PC-9 (cell line): ENCODE data around the gene RPS15. TPM values are rescaled to one million over a fixed set of nuclear protein-coding genes. Genes with fewer than 3 reads are reported as not detected.
A peak's percentile ranks its signal among the peaks of the same experiment; 100 is the strongest.

Experiments used
- BruUV-seq: library from RNA; stranded (reverse); fragments of 400-500 nt; replicated peaks from 2 replicates; lab custom pipeline; 2021; lab: Mats Ljungman, UMichigan
- CTCF ChIA-PET: fragments of 300-600 bp; sonication (Branson Sonifier 250); formaldehyde crosslinking; loops from one replicate; lab custom pipeline; 2022; ENCODE audit warnings: antibody characterized with exemption; lab: Charles Lee
- POLR2A ChIA-PET: fragments of 300-600 bp; sonication (Branson Sonifier 250); formaldehyde crosslinking; loops from one replicate; lab custom pipeline; 2022; ENCODE audit warnings: antibody characterized with exemption; ENCODE audit not compliant: unreplicated experiment; lab: Charles Lee
- DNase-seq, 2 experiments: peaks; one replicate each; pipeline versions ENCODE4 v3.0.0 to v3.0.0-alpha.2; 2015 to 2022; ENCODE audit warnings: mixed read lengths in 1 of 2
- H2AFZ ChIP-seq: fragments of 200-600 bp; sonication (generic); 2 replicates; pipeline ENCODE4 v1.8.1; 2017; ENCODE audit warnings: antibody characterized with exemption
- H3F3A ChIP-seq: fragments of 200-600 bp; sonication (generic); 2 replicates; pipeline ENCODE4 v1.8.1; 2017; ENCODE audit warnings: antibody characterized with exemption, mild to moderate bottlenecking, low read depth; ENCODE audit not compliant: insufficient read depth
- H3K27ac ChIP-seq: fragments of 200-600 bp; sonication (generic); 2 replicates; pipeline ENCODE4 v1.6.1; 2016; ENCODE audit warnings: mixed run types
- H3K27me3 ChIP-seq: fragments of 200-600 bp; sonication (generic); 2 replicates; pipeline ENCODE4 v1.6.1; 2016; ENCODE audit warnings: low read depth, mixed run types; ENCODE audit not compliant: insufficient read depth
- H3K36me3 ChIP-seq: fragments of 200-600 bp; sonication (generic); 2 replicates; pipeline ENCODE4 v1.6.1; 2016; ENCODE audit warnings: low read depth, mixed run types
- H3K4me1 ChIP-seq: fragments of 200-600 bp; sonication (generic); replicated peaks from 2 replicates; pipeline ENCODE4 v1.6.1; 2016; ENCODE audit warnings: mixed run types; ENCODE audit not compliant: insufficient read depth
- H3K4me2 ChIP-seq: fragments of 200-600 bp; sonication (generic); 2 replicates; pipeline ENCODE4 v1.6.1; 2017; ENCODE audit warnings: mixed run types
- H3K4me3 ChIP-seq: fragments of 200-600 bp; sonication (generic); 2 replicates; pipeline ENCODE4 v1.6.1; 2016; ENCODE audit warnings: mixed run types
- H3K79me2 ChIP-seq: fragments of 200-600 bp; sonication (generic); 2 replicates; pipeline ENCODE4 v1.6.1; 2017; ENCODE audit warnings: low read depth, mixed run types
- H3K9me2 ChIP-seq: fragments of 200-600 bp; sonication (generic); 2 replicates; pipeline ENCODE4 v1.8.1; 2017; ENCODE audit warnings: mild to moderate bottlenecking; ENCODE audit not compliant: insufficient read depth
- H3K9me3 ChIP-seq: fragments of 200-600 bp; sonication (generic); 2 replicates; pipeline ENCODE4 v1.8.1; 2016; ENCODE audit warnings: low read depth; ENCODE audit not compliant: insufficient read depth
- H4K20me1 ChIP-seq: fragments of 200-600 bp; sonication (generic); 2 replicates; pipeline ENCODE4 v1.8.1; 2017; ENCODE audit not compliant: insufficient read depth
- EZH2 ChIP-seq: fragments of 200-600 bp; sonication (generic); IDR thresholded peaks from 2 replicates; pipeline ENCODE4 v1.8.0; 2017; ENCODE audit warnings: antibody characterized with exemption, low read depth
- intact Hi-C: fragments of 100-400 bp; cut with micrococcal nuclease; formaldehyde crosslinking; loops from one replicate; pipeline ENCODE4 v1.10.0; 2022; ENCODE audit not compliant: unreplicated experiment
- total RNA-seq: library from RNA; stranded (reverse); gene quantifications from 2 replicates; pipeline ENCODE4 v1.2.3, GENCODE V29; 2021
- TF ChIP-seq, protein P1 (sequence below): fragments of 200-600 bp; sonication (generic); conservative IDR thresholded peaks from 2 replicates; pipeline ENCODE4 v1.6.1; 2017; ENCODE audit warnings: mixed run types, antibody characterized with exemption, mild to moderate bottlenecking, moderate library complexity

The RPS15 gene
- total RNA-seq, 1 experiment from 2014 or later, result 967 TPM

DNA sequence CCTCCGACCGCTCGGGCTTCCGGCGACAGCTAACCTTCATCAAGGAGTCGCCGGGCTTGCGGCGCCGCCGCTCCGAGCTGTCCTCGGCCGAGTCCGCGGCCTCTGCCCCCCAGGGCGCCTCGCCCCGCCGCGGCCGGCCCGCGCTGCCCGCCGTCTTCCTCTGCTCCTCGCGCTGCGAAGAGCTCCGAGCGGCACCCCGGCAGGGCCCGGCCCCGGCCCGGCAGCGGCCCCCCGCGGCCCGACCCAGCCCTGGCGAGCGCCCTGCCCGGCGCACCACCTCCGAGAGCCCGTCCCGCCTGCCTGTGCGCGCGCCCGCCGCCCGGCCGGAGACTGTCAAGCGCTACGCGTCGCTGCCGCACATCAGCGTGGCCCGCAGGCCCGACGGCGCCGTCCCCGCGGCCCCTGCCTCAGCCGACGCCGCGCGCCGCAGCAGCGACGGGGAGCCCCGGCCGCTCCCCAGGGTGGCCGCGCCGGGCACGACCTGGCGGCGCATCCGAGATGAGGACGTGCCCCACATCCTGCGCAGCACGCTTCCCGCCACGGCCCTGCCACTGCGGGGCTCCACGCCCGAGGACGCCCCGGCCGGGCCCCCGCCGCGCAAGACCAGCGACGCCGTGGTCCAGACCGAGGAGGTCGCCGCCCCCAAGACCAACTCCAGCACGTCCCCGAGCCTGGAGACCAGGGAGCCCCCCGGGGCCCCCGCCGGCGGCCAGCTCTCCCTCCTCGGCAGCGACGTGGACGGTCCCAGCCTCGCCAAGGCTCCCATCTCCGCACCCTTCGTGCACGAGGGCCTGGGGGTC, 31.3 kb downstream of the RPS15 start:
- no TSS peak for BruUV-seq
- ChIA-PET CTCF (no interaction called here), POLR2A (no interaction called here)
- Histone ChIP-seq H3K9me2 (no peaks in the 10 kb centered on the region), H3F3A (no peaks in the 10 kb centered on the region), H3K4me2 (peak overlapping the region; percentile 55; the same call in 1 of the 2 replicates), H4K20me1 (no peaks in the 10 kb centered on the region; the same call in none of the 2 replicates), H3K4me1 (no peaks in the 10 kb centered on the region), H3K79me2 (no peaks in the 10 kb centered on the region), H3K9me3 (no peaks in the 10 kb centered on the region), H3K4me3 (no peak overlapping the region), H3K27me3 (no peaks in the 10 kb centered on the region), H3K36me3 (no peaks in the 10 kb centered on the region), H3K27ac (no peak overlapping the region), H2AFZ (no peak overlapping the region)
- TF ChIP-seq EZH2, result no peak
- TF ChIP-seq, protein P1, sequence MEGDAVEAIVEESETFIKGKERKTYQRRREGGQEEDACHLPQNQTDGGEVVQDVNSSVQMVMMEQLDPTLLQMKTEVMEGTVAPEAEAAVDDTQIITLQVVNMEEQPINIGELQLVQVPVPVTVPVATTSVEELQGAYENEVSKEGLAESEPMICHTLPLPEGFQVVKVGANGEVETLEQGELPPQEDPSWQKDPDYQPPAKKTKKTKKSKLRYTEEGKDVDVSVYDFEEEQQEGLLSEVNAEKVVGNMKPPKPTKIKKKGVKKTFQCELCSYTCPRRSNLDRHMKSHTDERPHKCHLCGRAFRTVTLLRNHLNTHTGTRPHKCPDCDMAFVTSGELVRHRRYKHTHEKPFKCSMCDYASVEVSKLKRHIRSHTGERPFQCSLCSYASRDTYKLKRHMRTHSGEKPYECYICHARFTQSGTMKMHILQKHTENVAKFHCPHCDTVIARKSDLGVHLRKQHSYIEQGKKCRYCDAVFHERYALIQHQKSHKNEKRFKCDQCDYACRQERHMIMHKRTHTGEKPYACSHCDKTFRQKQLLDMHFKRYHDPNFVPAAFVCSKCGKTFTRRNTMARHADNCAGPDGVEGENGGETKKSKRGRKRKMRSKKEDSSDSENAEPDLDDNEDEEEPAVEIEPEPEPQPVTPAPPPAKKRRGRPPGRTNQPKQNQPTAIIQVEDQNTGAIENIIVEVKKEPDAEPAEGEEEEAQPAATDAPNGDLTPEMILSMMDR, result no peak
- intact Hi-C loops, result no loop called here
- DNase-seq, result no peak

DNA sequence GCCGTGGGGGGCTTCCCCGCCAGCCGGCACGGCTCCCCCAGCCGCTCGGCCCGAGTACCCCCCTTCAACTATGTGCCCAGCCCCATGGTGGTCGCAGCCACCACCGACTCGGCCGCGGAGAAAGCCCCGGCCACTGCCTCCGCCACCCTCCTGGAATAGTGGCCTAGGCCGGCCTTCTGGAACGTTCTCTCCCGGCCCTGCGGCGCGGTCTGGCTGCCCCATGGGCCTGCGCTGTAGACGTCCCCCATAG, 31.8 kb downstream of the RPS15 start:
- Histone ChIP-seq H3K4me1 (no peaks in the 10 kb centered on the region), H3K9me2 (no peaks in the 10 kb centered on the region), H3K79me2 (no peaks in the 10 kb centered on the region), H3K9me3 (no peaks in the 10 kb centered on the region), H3K4me2 (peak overlapping the region; percentile 55; the same call in 1 of the 2 replicates), H3K4me3 (no peak overlapping the region; the same call in 1 of the 2 replicates), H3K27me3 (no peaks in the 10 kb centered on the region), H3K36me3 (no peaks in the 10 kb centered on the region), H4K20me1 (no peaks in the 10 kb centered on the region; the same call in none of the 2 replicates), H2AFZ (no peak overlapping the region), H3F3A (no peaks in the 10 kb centered on the region), H3K27ac (no peak overlapping the region)
- DNase-seq, result no peak
- intact Hi-C loops, result no loop called here
- ChIA-PET CTCF (no interaction called here), POLR2A (no interaction called here)
- BruUV-seq, result no TSS peak
- TF ChIP-seq EZH2, result no peak
- TF ChIP-seq, protein P1, result no peak

DNA sequence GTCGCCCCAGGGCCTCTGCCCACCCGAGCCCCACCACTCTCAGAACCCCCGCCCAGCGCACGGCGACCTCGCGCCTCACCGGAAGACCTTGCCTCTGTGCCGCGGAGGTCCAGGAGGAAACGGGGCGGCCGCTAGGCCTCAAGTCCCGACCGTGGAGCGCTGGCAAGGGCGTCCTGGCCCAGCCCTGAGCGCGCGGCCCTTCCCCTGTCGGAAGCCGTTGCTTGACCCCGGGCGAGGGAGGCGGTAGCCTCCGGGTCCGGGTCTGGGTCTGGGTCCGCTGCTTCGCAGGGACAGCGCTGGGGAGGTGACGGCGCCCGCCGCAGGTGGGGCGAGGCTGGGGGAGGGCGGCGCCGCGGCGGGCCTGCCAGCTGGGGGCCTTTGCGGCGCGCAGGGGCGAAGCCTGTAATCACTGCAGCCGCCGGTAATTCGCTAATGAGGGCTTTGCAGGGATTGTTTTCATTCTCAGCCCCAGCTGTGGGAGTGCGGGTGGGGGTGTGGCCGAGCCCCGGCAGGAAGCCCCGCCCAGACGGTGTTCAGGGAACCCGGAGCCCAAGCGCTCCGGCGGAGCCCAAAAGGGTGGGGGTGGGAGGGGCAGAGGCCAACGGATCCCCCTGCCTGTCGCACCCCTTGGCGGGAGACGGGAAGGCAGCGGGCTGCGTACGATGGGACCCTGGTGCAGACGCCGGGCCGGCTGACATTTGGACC, 32.3 kb downstream of the RPS15 start:
- CTCF ChIA-PET, result no interaction called here
- peak overlapping the region; percentile 31; the same call in 1 of the 2 replicates for H3K4me3 ChIP-seq
- no peaks in the 10 kb centered on the region for H3F3A ChIP-seq
- intact Hi-C loops, result no loop called here
- no TSS peak for BruUV-seq
- no peak overlapping the region for H3K27ac ChIP-seq
- TF ChIP-seq, protein P1, result no peak
- TF ChIP-seq EZH2, result no peak
- POLR2A ChIA-PET, result no interaction called here
- H3K4me2 ChIP-seq, result peak overlapping the region; percentile 55
- no peaks in the 10 kb centered on the region for H3K9me2 ChIP-seq
- no peaks in the 10 kb centered on the region for H3K36me3 ChIP-seq
- no peaks in the 10 kb centered on the region for H3K79me2 ChIP-seq
- no peaks in the 10 kb centered on the region for H3K4me1 ChIP-seq
- no peak overlapping the region for H2AFZ ChIP-seq
- DNase-seq, result peak in 1 of 2 experiments; percentile 48
- H3K9me3 ChIP-seq, result no peaks in the 10 kb centered on the region
- no peaks in the 10 kb centered on the region for H3K27me3 ChIP-seq
- H4K20me1 ChIP-seq, result no peaks in the 10 kb centered on the region; the same call in none of the 2 replicates
